Measurements from ENCODE around the gene ADAMTS9.

DNA sequence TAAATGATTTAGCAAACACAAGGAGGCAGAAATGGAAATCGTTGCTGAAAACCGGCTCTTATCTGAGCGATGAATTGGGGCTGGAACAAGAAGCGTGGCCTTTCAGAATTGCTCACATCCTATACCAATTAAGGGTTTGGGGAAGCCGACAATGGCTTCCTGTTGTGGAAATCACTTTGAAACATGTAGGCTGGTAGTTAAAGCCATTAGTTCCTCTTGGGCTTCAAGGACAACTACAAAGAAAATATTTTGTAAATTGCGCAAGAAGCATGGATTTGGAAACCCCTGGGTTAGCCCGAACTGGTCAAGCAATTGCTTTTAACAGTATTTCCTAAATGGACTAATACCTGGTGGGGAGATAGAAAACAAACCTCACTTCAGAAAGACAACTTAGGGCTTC, 182.4 kb downstream of the ADAMTS9 start:
- TF ChIP-seq, protein P1, sequence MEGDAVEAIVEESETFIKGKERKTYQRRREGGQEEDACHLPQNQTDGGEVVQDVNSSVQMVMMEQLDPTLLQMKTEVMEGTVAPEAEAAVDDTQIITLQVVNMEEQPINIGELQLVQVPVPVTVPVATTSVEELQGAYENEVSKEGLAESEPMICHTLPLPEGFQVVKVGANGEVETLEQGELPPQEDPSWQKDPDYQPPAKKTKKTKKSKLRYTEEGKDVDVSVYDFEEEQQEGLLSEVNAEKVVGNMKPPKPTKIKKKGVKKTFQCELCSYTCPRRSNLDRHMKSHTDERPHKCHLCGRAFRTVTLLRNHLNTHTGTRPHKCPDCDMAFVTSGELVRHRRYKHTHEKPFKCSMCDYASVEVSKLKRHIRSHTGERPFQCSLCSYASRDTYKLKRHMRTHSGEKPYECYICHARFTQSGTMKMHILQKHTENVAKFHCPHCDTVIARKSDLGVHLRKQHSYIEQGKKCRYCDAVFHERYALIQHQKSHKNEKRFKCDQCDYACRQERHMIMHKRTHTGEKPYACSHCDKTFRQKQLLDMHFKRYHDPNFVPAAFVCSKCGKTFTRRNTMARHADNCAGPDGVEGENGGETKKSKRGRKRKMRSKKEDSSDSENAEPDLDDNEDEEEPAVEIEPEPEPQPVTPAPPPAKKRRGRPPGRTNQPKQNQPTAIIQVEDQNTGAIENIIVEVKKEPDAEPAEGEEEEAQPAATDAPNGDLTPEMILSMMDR (IDR thresholded peaks at IDR 0.05) = no peak
- no peak for TF ChIP-seq POLR2A (IDR thresholded peaks at IDR 0.05)

Data from prostate gland (tissue), 2 donors.